ENCODE measurements around the gene ERV3-1. TPM values are rescaled to one million over a fixed set of nuclear protein-coding genes. Genes with fewer than 3 reads are reported as not detected.
A peak's percentile ranks its signal among the peaks of the same experiment; 100 is the strongest.
"Not testable (repeated sequence)": the region's sequence is repeated elsewhere in the genome, so short reads cannot be mapped to it uniquely, and the experiment has no call there.

ERV3-1 gene
- not detected in 2 replicates for total RNA-seq (2014; rRNA removed; shearing (Covaris generic); ENCODE audit: low replicate concordance)

- in situ Hi-C loops (cut with HindIII; ENCODE audit: low pct_unique_long_range_greater_than_20kb, low sequenced_read_pairs) = no loop called here
These were observed at the start of gene ERV3-1 for GRCh38 chr7:65006094-65006992. TSS of gene ERV3-1 (minus strand) at chr7:65006687. CDS start at chr7:64993026, 13,661 bp downstream.

GRCh38 chr7:65055786-65056185, 49.3 kb upstream of the ERV3-1 start:
- DNase-seq (ENCODE audit: low read depth); in situ Hi-C loops (cut with HindIII; ENCODE audit: low pct_unique_long_range_greater_than_20kb, low sequenced_read_pairs): not testable (repeated sequence)

More at GRCh38 chr7:65006094-65006992, at the start of gene ERV3-1:
- peak; percentile 92 for DNase-seq (ENCODE audit: low read depth)

GRCh38 chr7:65054466-65054994, 48.0 kb upstream of the ERV3-1 start:
- in situ Hi-C loops (cut with HindIII; ENCODE audit: low pct_unique_long_range_greater_than_20kb, low sequenced_read_pairs); DNase-seq (ENCODE audit: low read depth): not testable (repeated sequence)

GRCh38 chr7:65051654-65052053, 45.2 kb upstream of the ERV3-1 start:
- in situ Hi-C loops (cut with HindIII; ENCODE audit: low pct_unique_long_range_greater_than_20kb, low sequenced_read_pairs); DNase-seq (ENCODE audit: low read depth): not testable (repeated sequence)

GRCh38 chr7:65051139-65051538, 44.7 kb upstream of the ERV3-1 start:
- DNase-seq (ENCODE audit: low read depth); in situ Hi-C loops (cut with HindIII; ENCODE audit: low pct_unique_long_range_greater_than_20kb, low sequenced_read_pairs): not testable (repeated sequence)

GRCh38 chr7:65046329-65046728, 39.8 kb upstream of the ERV3-1 start:
- DNase-seq (ENCODE audit: low read depth); in situ Hi-C loops (cut with HindIII; ENCODE audit: low pct_unique_long_range_greater_than_20kb, low sequenced_read_pairs): not testable (repeated sequence)

- DNase-seq (ENCODE audit: low read depth); in situ Hi-C loops (cut with HindIII; ENCODE audit: low pct_unique_long_range_greater_than_20kb, low sequenced_read_pairs): not testable (repeated sequence)
These were observed 39.1 kb upstream of the ERV3-1 start for GRCh38 chr7:65045589-65045988.

GRCh38 chr7:65038767-65039166, 32.3 kb upstream of the ERV3-1 start:
- DNase-seq (ENCODE audit: low read depth) = peak; percentile 32
- in situ Hi-C loops (cut with HindIII; ENCODE audit: low pct_unique_long_range_greater_than_20kb, low sequenced_read_pairs) = not testable (repeated sequence)

- peak; percentile 84 for DNase-seq (ENCODE audit: low read depth)
- in situ Hi-C loops (cut with HindIII; ENCODE audit: low pct_unique_long_range_greater_than_20kb, low sequenced_read_pairs) = no loop called here
These were observed 31.5 kb upstream of the ERV3-1 start for GRCh38 chr7:65037740-65038688.

- in situ Hi-C loops (cut with HindIII; ENCODE audit: low pct_unique_long_range_greater_than_20kb, low sequenced_read_pairs); DNase-seq (ENCODE audit: low read depth): not testable (repeated sequence)
These were observed 30.0 kb upstream of the ERV3-1 start for GRCh38 chr7:65036526-65036925.

GRCh38 chr7:65035469-65035868, 29.0 kb upstream of the ERV3-1 start:
- DNase-seq (ENCODE audit: low read depth); in situ Hi-C loops (cut with HindIII; ENCODE audit: low pct_unique_long_range_greater_than_20kb, low sequenced_read_pairs): not testable (repeated sequence)

- in situ Hi-C loops (cut with HindIII; ENCODE audit: low pct_unique_long_range_greater_than_20kb, low sequenced_read_pairs) = not testable (repeated sequence)
- peak; percentile 6 for DNase-seq (ENCODE audit: low read depth)
These were observed 27.8 kb upstream of the ERV3-1 start for GRCh38 chr7:65034120-65034782.

GRCh38 chr7:65033391-65033790, 26.9 kb upstream of the ERV3-1 start:
- in situ Hi-C loops (cut with HindIII; ENCODE audit: low pct_unique_long_range_greater_than_20kb, low sequenced_read_pairs); DNase-seq (ENCODE audit: low read depth): not testable (repeated sequence)

- DNase-seq (ENCODE audit: low read depth); in situ Hi-C loops (cut with HindIII; ENCODE audit: low pct_unique_long_range_greater_than_20kb, low sequenced_read_pairs): not testable (repeated sequence)
These were observed 18.5 kb upstream of the ERV3-1 start for GRCh38 chr7:65025023-65025422.

GRCh38 chr7:65020978-65021377, 14.5 kb upstream of the ERV3-1 start:
- in situ Hi-C loops (cut with HindIII; ENCODE audit: low pct_unique_long_range_greater_than_20kb, low sequenced_read_pairs); DNase-seq (ENCODE audit: low read depth): not testable (repeated sequence)

- in situ Hi-C loops (cut with HindIII; ENCODE audit: low pct_unique_long_range_greater_than_20kb, low sequenced_read_pairs); DNase-seq (ENCODE audit: low read depth): not testable (repeated sequence)
These were observed 3.4 kb upstream of the ERV3-1 start for GRCh38 chr7:65009881-65010280.

GRCh38 chr7:65009394-65009793, 2.9 kb upstream of the ERV3-1 start:
- DNase-seq (ENCODE audit: low read depth); in situ Hi-C loops (cut with HindIII; ENCODE audit: low pct_unique_long_range_greater_than_20kb, low sequenced_read_pairs): not testable (repeated sequence)

GRCh38 chr7:65007036-65007435, 549 bp upstream of the ERV3-1 start:
- in situ Hi-C loops (cut with HindIII; ENCODE audit: low pct_unique_long_range_greater_than_20kb, low sequenced_read_pairs); DNase-seq (ENCODE audit: low read depth): not testable (repeated sequence)
